ENCODE measurements around the gene HK1.
"Not testable (repeated sequence)": the region's sequence is repeated elsewhere in the genome, so short reads cannot be mapped to it uniquely, and the experiment has no call there.

The HK1 gene

GRCh38 chr10:69312528-69312927 lies 34.2 kb downstream of the HK1 start:
- DNase-seq = no peak

DNA sequence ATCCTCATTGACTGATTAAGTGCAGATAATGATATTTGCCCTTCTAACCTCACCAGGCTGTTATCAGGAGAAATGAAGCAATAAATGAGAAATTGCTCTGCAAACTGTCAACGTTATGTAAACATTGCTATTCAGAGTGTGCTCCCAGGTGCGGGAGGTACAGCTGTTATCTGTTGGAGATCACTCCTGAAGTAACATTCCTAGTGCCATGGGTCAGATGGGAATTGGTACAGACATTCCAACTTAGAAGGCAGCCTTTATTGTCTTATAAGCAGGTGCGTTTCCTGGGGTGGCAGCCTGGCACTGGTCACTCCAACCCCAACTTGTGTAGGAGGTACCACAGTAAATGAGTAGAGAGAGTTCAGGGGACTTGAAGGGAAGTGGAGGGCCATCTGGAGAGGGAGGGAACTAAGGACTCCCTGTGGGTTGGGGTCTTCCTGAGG lies 36.8 kb downstream of the HK1 start:
- no peak for DNase-seq

DNA sequence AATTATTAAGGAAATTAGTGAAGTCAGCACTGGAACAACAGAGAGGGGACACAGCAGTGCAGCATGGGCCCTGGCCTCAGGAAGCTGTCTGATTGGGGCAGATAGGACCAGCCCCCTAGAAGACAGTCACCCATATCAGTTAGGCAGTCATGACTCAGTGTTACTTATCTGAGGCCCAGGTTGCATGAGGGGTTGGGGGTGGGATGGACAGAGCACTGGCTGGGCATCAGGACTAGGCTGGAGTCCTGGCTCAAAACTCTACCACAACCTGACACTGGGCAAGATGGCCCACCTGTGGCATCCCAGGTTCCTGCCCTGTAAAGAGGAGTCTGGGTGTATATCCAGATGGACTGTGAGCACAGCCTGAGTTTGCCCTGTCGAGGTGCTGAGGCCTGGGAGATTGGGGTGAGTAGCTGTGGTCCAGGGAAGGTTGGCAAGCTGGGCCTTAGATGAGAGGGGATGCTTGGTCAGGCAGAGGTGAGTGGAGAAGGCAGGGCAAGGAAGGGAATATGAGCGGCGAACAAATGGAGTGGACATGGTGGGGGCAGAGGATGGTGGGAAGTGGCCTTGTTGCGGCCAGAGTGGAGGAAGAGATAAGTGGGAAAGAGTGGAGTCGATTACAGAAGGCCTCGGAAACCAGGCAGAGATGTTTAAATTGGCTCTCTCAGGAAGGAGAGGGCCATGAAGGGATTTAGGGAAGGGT lies 37.5 kb downstream of the HK1 start:
- no peak for DNase-seq

DNA sequence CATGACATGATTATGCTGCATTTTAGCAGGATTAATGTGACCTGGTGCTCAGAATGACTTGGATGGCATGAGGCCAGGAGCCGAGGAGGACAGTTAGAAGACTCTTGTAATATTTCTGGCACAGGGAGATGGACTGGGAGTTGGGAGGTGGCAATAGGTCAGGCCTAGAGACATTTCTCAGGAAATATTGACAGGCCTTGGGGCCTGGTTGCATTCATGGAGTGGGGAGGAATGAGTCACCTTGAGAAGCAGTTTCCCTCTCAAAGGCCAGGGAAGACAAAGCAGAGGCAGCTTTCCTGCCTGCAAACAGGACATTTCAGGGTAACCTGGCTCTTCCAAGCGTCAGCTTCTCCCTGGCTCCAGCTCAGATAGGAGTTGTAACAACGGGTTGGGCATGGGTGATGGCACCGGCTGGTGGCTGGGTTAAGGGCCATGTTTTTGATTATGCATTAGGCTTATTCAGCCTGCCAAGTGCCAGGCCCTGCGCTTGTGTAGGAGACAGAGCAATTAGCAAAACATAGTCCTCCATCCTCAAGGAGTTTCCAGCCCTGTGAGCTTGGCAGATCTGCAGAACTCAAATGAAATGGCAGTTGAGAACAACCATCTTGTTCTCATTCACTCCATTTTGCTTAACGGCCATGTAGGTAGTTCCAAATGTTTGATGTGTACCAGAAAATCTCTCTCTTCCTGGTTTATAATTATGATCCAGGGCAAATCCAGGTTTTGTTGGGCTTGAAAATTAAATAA lies 38.2 kb downstream of the HK1 start:
- no peak for DNase-seq

GRCh38 chr10:69317175-69317604 lies 38.9 kb downstream of the HK1 start:
- peak; percentile 12 for DNase-seq

GRCh38 chr10:69317626-69318105 lies 39.4 kb downstream of the HK1 start:
- DNase-seq = no peak

- peak; percentile 91 for DNase-seq
Measured at GRCh38 chr10:69318106-69318866, 40.0 kb downstream of the HK1 start.

DNA sequence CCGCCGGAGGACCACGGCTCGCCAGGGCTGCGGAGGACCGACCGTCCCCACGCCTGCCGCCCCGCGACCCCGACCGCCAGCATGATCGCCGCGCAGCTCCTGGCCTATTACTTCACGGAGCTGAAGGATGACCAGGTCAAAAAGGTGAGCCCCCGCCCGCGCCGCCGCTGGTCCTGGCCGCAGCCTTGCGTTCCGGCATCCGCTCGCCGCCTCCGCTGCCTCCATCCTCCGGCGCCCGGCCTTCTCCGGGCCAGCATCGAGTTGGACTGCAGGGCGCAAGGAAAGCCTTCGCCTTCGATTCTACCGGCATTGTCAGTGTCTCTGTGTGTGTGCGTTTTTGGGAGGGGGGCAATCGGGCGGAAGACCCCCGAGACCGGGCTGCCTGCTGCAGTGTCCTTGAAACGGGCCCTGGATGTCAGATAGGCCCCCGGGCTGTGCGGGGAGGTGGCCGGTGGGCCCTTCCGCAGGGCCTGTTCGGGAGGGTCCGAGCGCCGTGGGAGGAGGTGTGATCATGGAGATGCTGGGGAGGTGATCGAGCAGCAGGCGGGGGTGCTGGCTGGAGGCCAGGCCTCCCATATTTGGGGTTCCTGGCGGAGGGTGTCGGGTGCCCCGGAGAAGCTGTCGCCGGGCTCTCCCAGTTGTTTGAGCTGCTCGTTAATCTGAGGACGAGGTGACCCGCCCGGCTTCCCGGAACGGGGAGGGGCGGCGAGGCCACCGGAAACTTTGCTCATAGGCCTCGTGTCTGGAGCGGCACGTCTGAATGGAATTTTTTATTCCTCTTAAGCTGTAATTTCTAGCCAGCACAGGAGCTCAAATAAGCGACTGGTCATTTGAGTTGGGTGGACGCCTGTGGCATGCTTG lies 40.8 kb downstream of the HK1 start:
- DNase-seq = peak; percentile 80

DNA sequence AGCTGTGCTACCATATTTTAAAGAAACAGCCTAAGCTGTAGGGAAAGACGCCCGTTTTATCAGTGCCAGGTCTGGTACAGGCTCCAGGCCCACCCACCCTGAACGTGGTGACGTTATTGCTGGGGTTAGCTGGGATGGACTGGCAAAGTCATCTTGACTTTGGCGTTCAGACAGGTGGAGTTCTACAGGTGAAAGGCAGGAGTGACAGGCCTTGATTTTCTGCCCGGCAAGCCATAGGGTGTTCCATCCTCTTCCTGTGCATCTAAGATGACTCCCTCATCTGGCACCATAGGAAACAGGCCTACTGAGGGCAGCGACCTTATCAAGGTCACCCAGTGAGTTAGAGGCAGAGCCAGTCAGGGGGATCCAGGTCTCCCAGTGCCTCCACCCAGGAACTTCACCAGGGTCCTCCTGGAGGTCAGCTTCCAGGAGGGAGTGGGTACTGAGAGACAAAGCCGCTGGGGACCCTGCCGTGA lies 41.6 kb downstream of the HK1 start:
- no peak for DNase-seq

- no peak for DNase-seq
Measured at GRCh38 chr10:69320521-69320920, 42.2 kb downstream of the HK1 start.

DNA sequence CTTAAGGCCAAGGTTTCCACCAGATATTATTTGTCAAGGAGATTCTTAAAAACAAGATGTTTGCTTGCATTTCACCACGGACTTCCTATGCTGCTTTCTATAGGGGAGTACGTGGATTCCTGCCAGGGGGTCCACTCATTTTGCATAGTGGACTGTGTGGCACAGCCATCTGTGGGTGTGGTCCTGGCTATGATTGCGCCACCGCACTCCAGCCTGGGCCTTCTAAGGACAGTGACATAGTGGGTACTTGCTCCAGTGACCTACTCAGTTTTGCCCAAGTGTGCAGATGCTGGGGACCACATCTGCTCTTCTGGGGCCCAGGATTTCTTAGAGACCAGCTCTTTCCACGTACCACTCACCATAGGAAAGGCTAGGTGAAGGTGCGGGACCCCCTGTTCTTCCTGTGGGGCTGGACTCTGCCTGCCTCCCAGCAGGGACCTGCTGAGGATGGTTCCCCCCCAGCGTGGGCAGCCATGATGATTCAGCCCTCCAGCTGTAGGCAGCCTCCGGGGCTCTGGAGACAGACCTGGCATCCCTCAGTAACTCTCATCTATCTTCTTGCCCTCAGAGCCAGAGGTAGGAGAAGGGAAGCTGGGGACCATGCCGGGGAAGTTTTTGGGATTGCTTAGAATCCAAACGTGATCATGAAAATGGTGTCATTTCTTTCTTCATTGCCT lies 42.9 kb downstream of the HK1 start:
- no peak for DNase-seq

DNA sequence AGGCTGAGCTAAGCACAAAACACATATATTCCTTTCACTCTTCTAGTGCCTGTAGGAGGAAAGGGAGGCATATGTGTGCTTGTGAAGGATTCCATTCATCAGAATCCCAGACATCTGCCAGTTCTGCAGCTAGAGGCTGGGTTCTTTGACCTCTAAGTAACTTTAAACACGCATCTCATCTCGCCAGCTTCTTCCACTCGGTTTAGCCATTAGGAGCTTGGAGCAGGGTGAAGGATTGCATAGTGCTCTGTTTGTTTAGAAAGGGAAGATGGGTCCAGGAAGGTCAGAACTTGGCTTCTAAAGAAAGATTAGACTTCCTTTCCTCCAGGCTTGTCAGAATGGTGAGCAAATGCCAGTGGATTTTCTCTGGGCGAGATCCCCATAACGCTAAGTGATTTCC lies 43.6 kb downstream of the HK1 start:
- no peak for DNase-seq

- not testable (repeated sequence) for DNase-seq
Measured at GRCh38 chr10:69322346-69322745, 44.0 kb downstream of the HK1 start.

DNA sequence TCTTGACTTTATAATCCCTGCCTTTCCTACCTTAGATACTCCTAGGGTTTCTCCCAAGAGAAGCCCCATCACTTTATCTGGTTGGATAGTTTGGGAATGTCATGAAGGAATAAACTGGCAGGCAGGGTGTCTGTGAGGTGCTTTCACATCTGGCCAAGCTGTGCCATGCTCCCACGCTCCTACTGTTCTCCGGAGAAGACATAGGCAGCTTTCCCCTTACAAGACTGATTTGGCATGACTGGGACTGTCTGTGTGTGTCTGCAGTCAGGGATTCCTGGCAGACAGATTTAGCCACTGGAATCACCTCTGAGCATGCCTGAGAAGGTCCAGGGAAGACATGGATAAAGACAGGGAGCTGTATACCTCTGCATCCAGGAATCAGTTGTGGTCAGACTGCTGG lies 45.3 kb downstream of the HK1 start:
- no peak for DNase-seq

DNA sequence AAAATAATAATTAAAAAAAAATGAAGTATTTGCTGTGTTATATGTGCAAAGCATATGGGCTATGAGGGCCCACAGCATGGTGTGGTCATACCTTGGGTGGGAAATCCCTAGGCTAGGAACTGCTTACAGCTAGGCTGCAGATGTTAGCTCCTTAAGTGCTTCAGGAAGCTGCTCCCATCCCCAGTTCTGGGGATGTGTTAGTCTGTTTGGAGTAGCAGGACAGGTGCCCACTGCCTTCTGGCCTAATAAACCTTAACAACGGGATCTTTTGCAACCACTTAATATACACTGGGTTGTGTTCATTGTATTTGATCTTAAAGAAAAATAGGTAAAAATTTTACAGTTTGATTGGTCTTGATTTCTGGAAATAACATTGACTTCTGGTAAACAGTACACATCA lies 46.3 kb downstream of the HK1 start:
- no peak for DNase-seq

GRCh38 chr10:69325637-69326523 lies 47.6 kb downstream of the HK1 start:
- not testable (repeated sequence) for DNase-seq

- no peak for DNase-seq
Measured at GRCh38 chr10:69326692-69327091, 48.4 kb downstream of the HK1 start.

GRCh38 chr10:69327463-69328379 lies 49.4 kb downstream of the HK1 start:
- DNase-seq = peak; percentile 37

DNA sequence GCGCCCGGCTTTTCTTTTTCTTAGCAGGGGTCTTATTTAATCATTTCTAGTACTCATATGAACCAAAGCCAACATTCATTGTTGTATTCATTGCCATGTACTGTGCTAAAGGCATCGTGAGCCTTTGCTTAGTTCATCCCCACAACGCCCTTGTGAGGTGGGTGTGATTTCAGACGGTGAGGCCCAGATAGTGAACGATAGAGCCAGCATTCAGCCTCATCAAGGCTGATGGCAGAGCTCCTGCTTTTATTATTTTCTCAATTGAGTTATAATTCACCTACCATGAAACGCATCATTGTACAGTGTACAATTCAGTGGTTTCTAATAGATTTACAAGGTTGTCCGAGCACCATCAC lies 50.1 kb downstream of the HK1 start:
- DNase-seq = no peak

DNA sequence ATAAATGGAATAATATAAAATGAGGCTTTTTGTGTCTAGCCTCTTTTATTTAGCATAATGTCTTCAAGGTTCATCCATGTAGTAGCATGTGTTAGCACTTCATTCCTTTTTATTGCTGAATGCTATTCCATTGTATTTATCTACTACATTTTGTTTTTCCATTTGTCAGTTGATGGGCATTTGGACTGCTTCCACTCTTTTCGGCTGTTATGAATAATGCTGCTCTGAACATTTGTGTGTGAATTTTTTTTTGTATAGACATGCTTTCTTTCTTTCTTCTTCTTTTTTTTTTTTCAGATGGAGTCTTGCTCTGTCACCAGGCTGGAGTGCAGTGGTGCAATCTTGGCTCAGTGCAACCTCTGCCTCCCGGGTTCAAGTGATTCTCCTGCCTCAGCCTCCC lies 50.6 kb downstream of the HK1 start:
- not testable (repeated sequence) for DNase-seq

Data from CD4-positive, alpha-beta T cell treated with Interleukin-17A for 1 hour (primary cell).